HUES48 (cell line): ENCODE data around the gene HSPA1B.
"Not testable (repeated sequence)": the region's sequence is repeated elsewhere in the genome, so short reads cannot be mapped to it uniquely, and the experiment has no call there.

Experiments used
- H3K27ac ChIP-seq: one replicate; pipeline ENCODE4 v1.7.0; 2013; ENCODE audit warnings: low read depth, low read length, inconsistent platforms
- H3K27me3 ChIP-seq: 2 replicates; pipeline ENCODE4 v1.6.1; 2013; ENCODE audit warnings: mild to moderate bottlenecking, low read length; ENCODE audit not compliant: control insufficient read depth, insufficient read depth
- H3K36me3 ChIP-seq: 2 replicates; pipeline ENCODE4 v1.6.1; 2013; ENCODE audit warnings: low read length; ENCODE audit not compliant: control insufficient read depth, insufficient read depth
- H3K4me1 ChIP-seq: 2 replicates; pipeline ENCODE4 v1.6.1; 2013; ENCODE audit warnings: mild to moderate bottlenecking, low read length; ENCODE audit not compliant: control insufficient read depth, insufficient read depth
- H3K4me3 ChIP-seq: 2 replicates; pipeline ENCODE4 v1.5.1; 2013; ENCODE audit warnings: mild to moderate bottlenecking, low read depth, low read length
- H3K9ac ChIP-seq: 2 replicates; pipeline ENCODE4 v1.6.1; 2013; ENCODE audit warnings: mild to moderate bottlenecking, low read depth, low read length, moderate library complexity
- H3K9me3 ChIP-seq: 2 replicates; pipeline ENCODE4 v1.6.1; 2013; ENCODE audit warnings: low read length; ENCODE audit not compliant: control insufficient read depth, insufficient read depth

Gene HSPA1B

DNA sequence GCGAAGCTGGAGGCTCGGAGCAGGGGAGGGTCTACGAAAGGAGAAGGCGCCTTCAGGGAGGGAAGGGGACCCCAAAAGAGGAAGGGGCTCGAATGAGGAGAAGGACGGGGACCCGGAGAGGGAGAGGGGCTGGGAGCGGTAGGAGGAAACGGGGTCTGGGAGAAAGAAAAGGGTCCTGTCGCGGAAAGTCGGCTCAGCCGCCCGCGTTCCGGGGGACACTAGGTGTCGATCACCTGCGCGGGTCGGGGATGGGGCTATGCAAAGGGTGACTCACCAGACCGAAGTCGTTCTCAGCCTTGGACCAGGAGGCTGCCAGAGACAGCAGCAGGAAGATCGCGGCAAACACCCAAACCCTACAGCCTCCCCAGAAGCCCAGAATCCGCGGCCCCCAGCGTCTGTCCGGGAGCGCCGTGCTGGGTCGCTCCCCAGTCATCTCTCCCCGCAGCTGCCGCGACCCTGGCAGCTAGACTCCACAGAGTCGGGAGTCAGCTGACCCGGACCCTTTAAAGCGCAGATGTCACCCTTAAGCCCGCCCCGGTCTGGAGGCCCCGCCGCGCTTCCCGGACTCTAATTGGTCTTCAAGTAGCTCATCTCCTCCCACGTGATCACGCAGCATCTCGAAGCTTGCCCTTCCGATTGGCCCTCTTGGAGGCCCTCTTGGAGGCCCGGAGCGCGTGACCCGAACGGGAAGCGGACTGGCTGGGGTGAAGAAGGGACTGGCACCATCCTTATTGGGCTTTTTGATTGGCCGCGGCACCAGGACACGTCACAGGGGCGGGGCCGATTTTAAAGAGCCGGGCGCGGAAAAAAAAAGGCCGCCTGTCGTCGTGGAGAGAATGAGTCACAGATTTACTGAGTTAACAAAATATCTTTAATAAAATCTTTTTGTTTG is 35.1 kb downstream of the HSPA1B start, which contains the start of gene NEU1:
TSS of gene NEU1 (minus strand) at position 478 of the 892 bp plus-strand sequence. CDS start at position 433, 45 bp downstream.
- H3K9me3 ChIP-seq = no peaks in the 10 kb centered on the region
- H3K36me3 ChIP-seq = peaks cover 26% of the 10 kb centered on the region
- H3K4me1 ChIP-seq = peaks cover 6% of the 10 kb centered on the region; the same call in 1 of the 2 replicates
- H3K9ac ChIP-seq = peak within 1 kb of the TSS; percentile 33
- no peaks in the 10 kb centered on the region for H3K27me3 ChIP-seq
- H3K27ac ChIP-seq = peak within 1 kb of the TSS; percentile 84
- H3K4me3 ChIP-seq = peak within 1 kb of the TSS; percentile 89

DNA sequence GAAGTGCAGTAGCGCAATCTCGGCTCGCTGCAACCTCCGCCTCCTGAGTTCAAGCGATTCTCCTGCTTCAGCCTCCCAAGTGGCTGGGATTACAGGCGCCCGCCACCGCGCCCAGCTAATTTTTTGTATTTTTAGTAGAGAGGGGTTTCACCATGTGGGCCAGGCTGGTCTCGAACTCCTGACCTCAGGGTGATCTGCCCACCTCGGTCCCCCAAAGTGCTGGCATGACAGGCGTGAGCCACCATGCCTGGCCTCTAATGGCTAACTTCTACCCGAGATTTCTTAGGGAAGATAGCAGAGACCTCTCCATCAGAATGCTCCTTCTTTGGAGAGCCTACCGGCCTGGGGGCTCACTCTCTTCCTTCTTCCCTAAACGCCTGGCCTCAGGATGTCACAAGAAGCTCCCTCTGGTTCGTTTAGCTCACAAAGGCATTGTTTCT is 36.6 kb downstream of the HSPA1B start:
- Histone ChIP-seq H3K9ac (peak overlapping the region; percentile 33; the same call in 1 of the 2 replicates), H3K27ac (peak overlapping the region; percentile 84), H3K36me3 (peaks cover 19% of the 10 kb centered on the region), H3K4me3 (peak overlapping the region; percentile 75)
- not testable (repeated sequence) for H3K4me1 ChIP-seq, H3K9me3 ChIP-seq, H3K27me3 ChIP-seq

DNA sequence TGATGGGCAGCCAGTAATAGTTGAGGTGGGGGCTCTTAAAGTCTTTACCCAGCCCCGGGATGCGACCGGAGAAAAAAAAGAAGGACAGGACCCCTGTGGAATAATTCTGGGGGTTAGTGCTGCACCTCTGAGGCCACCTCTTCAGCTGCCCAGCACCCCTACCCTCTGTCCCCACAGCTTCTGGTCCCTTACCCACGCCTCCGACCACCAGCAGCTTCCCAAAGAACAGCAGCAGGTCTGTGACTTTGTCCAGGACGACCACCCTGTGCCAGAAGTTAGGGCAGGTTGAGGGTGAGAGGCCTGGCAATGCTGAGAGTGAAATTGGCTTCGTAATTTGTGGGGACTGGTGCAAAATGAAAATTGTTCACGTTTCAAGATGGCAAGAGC is 37.3 kb downstream of the HSPA1B start:
- Histone ChIP-seq H3K4me1 (peaks cover 6% of the 10 kb centered on the region; the same call in 1 of the 2 replicates), H3K9ac (no peak overlapping the region), H3K27ac (no peak overlapping the region), H3K27me3 (no peaks in the 10 kb centered on the region), H3K4me3 (no peak overlapping the region), H3K36me3 (peaks cover 12% of the 10 kb centered on the region), H3K9me3 (no peaks in the 10 kb centered on the region)

DNA sequence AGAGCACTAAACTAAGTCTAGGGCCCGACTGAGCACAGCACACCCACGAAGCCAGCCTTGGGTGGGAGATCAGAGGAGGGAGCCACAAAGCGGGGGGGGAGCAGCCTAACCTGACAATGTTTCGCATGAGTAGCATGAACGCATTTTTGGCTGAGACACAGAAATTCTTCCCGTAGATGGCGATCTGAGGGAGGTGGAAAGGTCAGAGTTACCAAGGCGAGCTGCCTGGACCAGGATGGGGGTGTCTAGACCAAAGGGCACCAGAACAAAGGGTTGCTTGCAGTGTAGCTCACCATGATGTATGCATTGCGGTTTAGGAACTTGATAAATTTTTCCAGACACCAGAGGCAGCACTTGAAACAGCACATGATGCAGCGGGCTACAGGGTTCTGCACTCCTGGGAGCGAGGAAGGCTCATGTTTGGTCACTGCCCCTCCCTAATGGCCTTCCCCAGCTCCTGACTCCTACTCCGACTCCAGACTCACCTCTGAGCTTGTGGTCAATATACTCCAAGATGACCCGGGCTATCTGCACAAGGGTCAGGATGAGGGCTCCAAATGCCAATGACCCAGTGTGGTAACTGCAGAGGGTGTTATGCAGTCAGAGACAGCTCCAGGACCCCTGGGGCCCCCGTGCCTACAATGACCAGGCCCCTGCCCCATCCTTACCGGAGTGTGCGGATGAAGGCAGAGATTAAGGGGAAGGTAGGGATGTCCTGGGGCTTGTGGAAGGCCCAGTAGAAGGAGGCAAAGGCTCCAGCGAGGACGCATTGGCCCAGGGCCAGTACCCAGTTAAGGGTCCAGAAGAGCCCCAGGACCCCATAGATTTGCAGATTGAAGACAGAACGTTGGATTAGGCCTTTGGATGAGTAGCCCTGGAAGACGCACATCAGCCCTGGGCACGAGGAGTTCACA is 37.9 kb downstream of the HSPA1B start:
- Histone ChIP-seq H3K9ac (no peak overlapping the region), H3K36me3 (peaks cover 6% of the 10 kb centered on the region; the same call in 1 of the 2 replicates), H3K27ac (no peak overlapping the region), H3K9me3 (no peaks in the 10 kb centered on the region), H3K4me3 (no peak overlapping the region), H3K4me1 (peaks cover 6% of the 10 kb centered on the region; the same call in 1 of the 2 replicates), H3K27me3 (no peaks in the 10 kb centered on the region)

DNA sequence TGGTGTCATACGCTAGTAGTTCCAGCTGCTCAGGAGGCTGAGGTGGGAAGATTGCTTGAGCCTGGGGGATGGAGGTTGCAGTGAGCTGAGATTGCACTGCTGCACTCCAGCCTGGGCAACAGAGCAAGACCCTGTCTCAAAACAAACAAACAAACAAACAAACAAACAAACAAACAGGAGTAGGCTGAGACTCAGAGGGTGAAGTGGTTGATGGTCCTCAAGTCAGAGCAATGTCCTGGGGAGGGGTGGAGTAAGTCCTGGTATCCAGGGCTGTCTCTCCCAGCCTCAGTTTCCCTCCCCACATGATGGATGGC is 41.1 kb downstream of the HSPA1B start:
- peaks cover 12% of the 10 kb centered on the region for H3K4me1 ChIP-seq
- not testable (repeated sequence) for H3K4me3 ChIP-seq, H3K27me3 ChIP-seq

DNA sequence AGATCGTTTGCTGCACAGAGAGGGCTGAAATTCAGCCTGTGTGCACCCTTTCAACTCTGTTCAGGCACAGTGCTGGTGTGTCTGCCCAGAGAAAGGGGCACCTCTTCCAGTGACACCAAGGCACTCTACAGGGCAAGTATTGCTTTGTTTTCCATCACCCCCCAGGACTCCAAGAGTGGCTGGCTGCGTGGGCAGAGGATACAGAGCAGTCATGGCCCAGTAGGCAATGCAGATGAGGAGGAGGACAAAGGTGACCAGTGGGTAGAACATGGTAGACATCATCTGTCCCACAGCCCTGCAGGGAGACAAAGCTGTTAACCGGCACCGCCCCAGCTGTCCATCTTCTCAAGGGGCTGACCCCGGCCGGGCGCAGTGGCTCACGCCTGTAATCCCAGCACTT is 41.8 kb downstream of the HSPA1B start:
- H3K27me3 ChIP-seq = no peaks in the 10 kb centered on the region
- no peak overlapping the region for H3K4me3 ChIP-seq
- no peaks in the 10 kb centered on the region for H3K9me3 ChIP-seq
- H3K4me1 ChIP-seq = peaks cover 10% of the 10 kb centered on the region
- H3K36me3 ChIP-seq = no peaks in the 10 kb centered on the region
- no peak overlapping the region for H3K27ac ChIP-seq
- no peak overlapping the region for H3K9ac ChIP-seq

More for the DNA sequence above, 41.1 kb downstream of the HSPA1B start:
- H3K9me3 ChIP-seq, H3K27ac ChIP-seq, H3K9ac ChIP-seq, H3K36me3 ChIP-seq: not testable (repeated sequence)

DNA sequence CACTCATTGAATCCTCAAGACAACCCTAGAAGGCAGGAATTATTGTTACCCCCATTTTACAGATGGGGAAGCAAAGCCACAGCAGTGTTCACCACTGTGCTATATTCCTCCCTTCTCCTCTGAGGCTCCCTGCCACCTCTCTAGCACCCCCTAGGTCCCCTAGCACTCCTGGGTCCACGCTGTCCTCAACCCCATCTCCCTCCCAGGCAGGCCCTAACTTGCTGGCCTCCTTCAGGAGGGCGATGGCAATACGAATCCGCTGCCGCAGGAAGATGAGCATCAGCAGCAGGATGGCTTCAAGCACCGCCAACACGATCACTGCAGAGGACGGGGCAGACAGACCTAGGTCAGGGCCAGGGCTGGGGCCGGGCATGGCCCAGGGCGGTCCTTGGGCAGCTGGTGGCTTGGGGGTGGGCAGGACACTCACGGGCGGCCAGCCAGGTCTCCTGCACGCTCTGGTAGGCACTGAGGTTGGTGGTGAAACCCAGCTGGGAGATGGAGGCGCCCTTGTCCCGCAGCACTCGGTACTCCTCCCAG is 42.9 kb downstream of the HSPA1B start:
- Histone ChIP-seq H3K4me3 (no peak overlapping the region), H3K36me3 (no peaks in the 10 kb centered on the region), H3K4me1 (peaks cover 7% of the 10 kb centered on the region), H3K27ac (no peak overlapping the region), H3K27me3 (no peaks in the 10 kb centered on the region), H3K9me3 (no peaks in the 10 kb centered on the region), H3K9ac (no peak overlapping the region)

DNA sequence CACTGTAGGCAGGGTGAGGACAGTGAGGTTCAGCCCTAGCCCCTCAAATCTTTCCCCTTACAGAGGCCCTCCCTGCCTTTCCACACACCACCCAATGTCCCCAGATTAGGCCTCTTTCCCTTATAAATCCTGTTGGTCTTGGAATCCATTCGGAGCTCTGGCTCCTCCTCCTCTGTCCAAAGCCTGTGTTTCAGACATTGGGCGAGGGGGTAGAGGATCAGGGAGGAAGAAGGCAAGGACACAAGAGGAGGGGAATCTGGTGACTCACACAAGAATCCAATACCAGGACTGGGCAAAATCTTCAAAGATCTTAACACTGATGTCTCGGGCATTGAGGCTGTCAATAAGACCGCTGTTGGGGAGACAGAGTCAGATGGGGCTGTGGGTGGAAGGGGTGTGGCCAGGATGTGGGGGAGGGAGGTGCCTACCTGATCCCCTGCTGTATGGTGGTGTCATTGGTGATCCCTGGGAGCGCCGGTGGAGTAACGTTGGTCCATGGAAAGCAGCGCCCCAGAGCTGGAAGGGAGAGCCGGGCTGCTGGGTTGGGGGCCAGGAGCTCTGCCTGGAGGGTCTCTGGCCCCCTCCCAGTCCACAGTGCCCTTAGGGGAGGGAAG is 43.6 kb downstream of the HSPA1B start:
- H3K9me3 ChIP-seq = no peaks in the 10 kb centered on the region
- no peak overlapping the region for H3K4me3 ChIP-seq
- H3K27me3 ChIP-seq = no peaks in the 10 kb centered on the region
- H3K4me1 ChIP-seq = peaks cover 7% of the 10 kb centered on the region
- no peak overlapping the region for H3K27ac ChIP-seq
- H3K9ac ChIP-seq = no peak overlapping the region
- H3K36me3 ChIP-seq = no peaks in the 10 kb centered on the region

DNA sequence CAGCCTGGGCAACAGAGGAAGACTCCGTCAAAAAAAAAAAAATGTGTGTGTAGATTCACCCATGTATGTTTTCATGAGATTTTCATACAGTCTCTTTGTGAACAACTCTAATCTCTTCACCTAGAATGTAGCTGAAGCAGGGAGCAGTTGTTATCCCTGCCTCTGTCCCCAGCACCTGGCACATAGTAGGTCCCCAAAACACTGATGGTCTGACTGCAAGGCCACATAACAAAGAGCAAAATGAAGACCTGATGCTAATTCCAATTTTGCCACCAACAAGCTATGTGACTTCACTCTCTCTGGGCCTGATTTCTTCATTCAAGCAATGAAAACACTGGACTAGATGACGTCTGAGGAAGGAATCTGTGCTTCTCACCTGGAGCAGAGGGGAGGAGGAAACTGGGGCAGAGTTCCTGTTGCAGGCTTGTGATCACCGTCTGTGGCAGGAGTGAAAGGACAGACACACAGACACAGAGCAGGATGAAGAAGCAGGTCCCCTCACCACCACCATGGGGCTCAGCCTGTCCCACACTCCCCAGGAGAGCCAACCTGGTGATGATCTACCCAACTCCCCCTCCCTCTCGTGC is 46.6 kb downstream of the HSPA1B start:
- H3K4me3 ChIP-seq = no peak overlapping the region
- no peaks in the 10 kb centered on the region for H3K27me3 ChIP-seq
- H3K9me3 ChIP-seq = no peaks in the 10 kb centered on the region
- H3K36me3 ChIP-seq = no peaks in the 10 kb centered on the region
- no peak overlapping the region for H3K27ac ChIP-seq
- no peak overlapping the region for H3K9ac ChIP-seq
- peaks cover 7% of the 10 kb centered on the region for H3K4me1 ChIP-seq

DNA sequence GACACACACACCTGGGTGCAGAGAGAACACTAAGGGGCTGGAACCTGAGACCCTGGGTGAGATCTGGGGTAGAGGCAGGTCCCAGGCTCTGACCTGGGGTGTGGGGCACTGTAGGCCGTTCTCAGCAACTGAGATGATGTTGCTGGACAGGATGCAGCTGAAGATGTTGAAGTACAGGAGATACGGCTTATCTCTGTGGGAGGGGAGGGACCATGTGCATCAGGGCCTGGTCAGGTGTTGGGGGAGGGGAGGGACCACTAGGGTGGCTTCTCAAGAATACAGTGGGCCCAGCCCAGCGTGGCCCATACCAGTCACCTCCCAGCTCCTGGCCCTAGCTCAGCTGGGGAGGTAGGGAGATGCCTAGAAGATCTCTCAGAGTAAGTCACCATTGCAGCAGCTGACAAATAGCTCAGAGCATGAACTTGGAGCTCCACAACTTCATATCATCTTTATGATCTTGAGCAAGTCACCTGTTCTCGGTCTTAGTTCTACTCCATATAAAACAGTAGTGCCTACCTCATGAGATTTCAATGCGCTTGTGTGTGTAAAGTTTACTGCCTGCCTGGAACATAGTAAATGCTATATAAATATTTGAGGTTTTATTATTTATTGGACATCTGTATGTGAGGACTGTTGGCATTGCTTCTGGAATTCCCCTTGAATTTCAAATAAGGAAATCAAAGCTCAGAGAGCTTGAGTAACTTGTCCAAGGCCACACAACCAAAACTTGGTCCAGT is 47.5 kb downstream of the HSPA1B start:
- Histone ChIP-seq H3K36me3 (peaks cover 6% of the 10 kb centered on the region), H3K9me3 (no peaks in the 10 kb centered on the region), H3K27me3 (no peaks in the 10 kb centered on the region), H3K27ac (no peak overlapping the region), H3K4me3 (no peak overlapping the region), H3K9ac (no peak overlapping the region), H3K4me1 (peaks cover 7% of the 10 kb centered on the region)
